HepG2 (cell line): ENCODE measurements around the gene UGCG. TPM values are rescaled to one million over a fixed set of nuclear protein-coding genes. Genes with fewer than 3 reads are reported as not detected.
"Not testable (repeated sequence)": the region's sequence is repeated elsewhere in the genome, so short reads cannot be mapped to it uniquely, and the experiment has no call there.

Experiments used
- ATAC-seq: fragments of 200-7000 bp; cut with Tn5 transposase; 3 replicates; pipeline ENCODE4 v1.9.1; 2020; ENCODE audit warnings: mild to moderate bottlenecking, moderate library complexity
- BruUV-seq: library from RNA; stranded (reverse); fragments of 400-500 nt; replicated peaks from 2 replicates; lab custom pipeline; 2021; lab: Mats Ljungman, UMichigan
- CTCF ChIA-PET: fragments of 300-600 bp; formaldehyde crosslinking; extraction: SDS; loops from one replicate; lab custom pipeline; 2021; ENCODE audit warnings: low total read pairs, inconsistent platforms, low intra/inter-chr PET ratio; lab: Yijun Ruan, JAX
- POLR2A ChIA-PET: fragments of 350-600 bp; sonication (Branson Sonifier 250); formaldehyde crosslinking; loops from one replicate; lab custom pipeline; 2020; ENCODE audit warnings: antibody characterized with exemption, inconsistent platforms; lab: Yijun Ruan, JAX
- DNase-seq: peaks from one replicate; pipeline ENCODE4 v3.0.0-alpha.2; 2015; ENCODE audit warnings: low spot score
- FAIRE-seq: peaks from 3 replicates; lab custom pipeline; 2011; peaks lifted over from hg19 to GRCh38; lab: Jason Lieb, UNC
- H2AFZ ChIP-seq: one replicate; pipeline ENCODE4 v1.6.1; 2011; ENCODE audit warnings: low read length, inconsistent platforms
- H3K27ac ChIP-seq: fragments of 300-600 bp; 3 replicates; pipeline ENCODE4 v1.8.0; 2011; ENCODE audit warnings: mixed run types, mild to moderate bottlenecking, mixed read lengths, low read length, inconsistent platforms; ENCODE audit not compliant: insufficient read depth; ENCODE audit errors: extremely low read length
- H3K27me3 ChIP-seq, 2 experiments: fragments of 200-600 bp in 1 of 2; 2 replicates in 1 of 2; 3 replicates in 1 of 2; pipeline versions ENCODE4 v1.6.0 to v1.8.0; 2011; ENCODE audit warnings: low read length in 2 of 2, mild to moderate bottlenecking in 2 of 2, moderate library complexity in 2 of 2, inconsistent platforms in 1 of 2; ENCODE audit not compliant: insufficient read depth in 2 of 2, control insufficient read depth in 1 of 2
- H3K36me3 ChIP-seq, 2 experiments: fragments of 200-600 bp in 1 of 2; replicated peaks in 1 of 2; 2 replicates in 1 of 2; 3 replicates in 1 of 2; pipeline versions ENCODE4 v1.5.1 to v1.8.0; 2011; ENCODE audit warnings: low read length in 2 of 2, inconsistent platforms in 1 of 2; ENCODE audit not compliant: insufficient read depth in 2 of 2, control insufficient read depth in 1 of 2
- H3K4me1 ChIP-seq: 2 replicates; pipeline ENCODE4 v1.5.1; 2012; ENCODE audit warnings: low read length, inconsistent platforms; ENCODE audit not compliant: insufficient read depth
- H3K4me2 ChIP-seq: 2 replicates; pipeline ENCODE4 v1.6.0; 2011; ENCODE audit warnings: low read depth, low read length, inconsistent platforms
- H3K4me3 ChIP-seq, 3 experiments: fragments of 200-600 bp in 1 of 3; sonication (generic), shearing (Covaris generic) in 1 of 3; replicated peaks in 1 of 3; 2 replicates each; pipeline ENCODE4 v1.5.1; 2011 to 2016; ENCODE audit warnings: low read length in 3 of 3, inconsistent platforms in 2 of 3, low read depth in 2 of 3, mild to moderate bottlenecking in 2 of 3, control low read depth in 1 of 3, mixed read lengths in 1 of 3; ENCODE audit not compliant: insufficient read depth in 1 of 3
- H3K79me2 ChIP-seq: one replicate; pipeline ENCODE4 v1.6.1; 2011; ENCODE audit warnings: low read length, inconsistent platforms; ENCODE audit not compliant: insufficient read depth
- H3K9ac ChIP-seq: 2 replicates; pipeline ENCODE4 v1.6.0; 2011; ENCODE audit warnings: mild to moderate bottlenecking, low read depth, low read length, inconsistent platforms; ENCODE audit not compliant: insufficient read depth
- H3K9me3 ChIP-seq: 2 replicates; pipeline ENCODE4 v1.5.1; 2012; ENCODE audit warnings: mild to moderate bottlenecking, low read length
- H4K20me1 ChIP-seq: 2 replicates; pipeline ENCODE4 v1.6.0; 2011; ENCODE audit warnings: inconsistent platforms, mild to moderate bottlenecking, low read length, moderate library complexity; ENCODE audit not compliant: insufficient read depth
- ELF4 ChIP-seq: sonication (generic); formaldehyde crosslinking; IDR thresholded peaks from 2 replicates; pipeline ENCODE4 v1.5.0; 2020; ENCODE audit warnings: missing genetic modification reagents, mild to moderate bottlenecking, moderate library complexity, borderline replicate concordance
- FOSL2 ChIP-seq: sonication (generic); formaldehyde crosslinking; IDR thresholded peaks from 2 replicates; pipeline ENCODE4 v1.4.0; 2020; ENCODE audit warnings: missing genetic modification reagents
- FOXJ3 ChIP-seq: sonication (generic); formaldehyde crosslinking; IDR thresholded peaks from 2 replicates; pipeline ENCODE4 v1.4.0; 2020; ENCODE audit warnings: missing genetic modification reagents, mild to moderate bottlenecking, borderline replicate concordance
- MEIS1 ChIP-seq: sonication (generic); formaldehyde crosslinking; IDR thresholded peaks from 2 replicates; pipeline ENCODE4 v1.9.0; 2021; ENCODE audit warnings: mild to moderate bottlenecking, missing genetic modification reagents, moderate library complexity, borderline replicate concordance
- ZNF292 ChIP-seq: sonication (generic); formaldehyde crosslinking; IDR thresholded peaks from 2 replicates; pipeline ENCODE4 v1.8.1; 2022; ENCODE audit warnings: mild to moderate bottlenecking, low read depth, missing genetic modification reagents, borderline replicate concordance
- WGBS: methylation state at CpG from one replicate; pipeline ENCODE4 v1.1.6; 2017; ENCODE audit warnings: low lambda C conversion rate; 5-methylcytosine and 5-hydroxymethylcytosine counted together
- in situ Hi-C: cut with HindIII; loops from 2 replicates; pipeline ENCODE4 v1.10.0; 2017; ENCODE audit warnings: low pct_unique_long_range_greater_than_20kb; ENCODE audit not compliant: extremely low pct_ligation_motif_present
- intact Hi-C: fragments of 100-400 bp; cut with micrococcal nuclease; formaldehyde crosslinking; loops from one replicate; pipeline ENCODE4 v1.10.0; 2022; ENCODE audit not compliant: unreplicated experiment
- polyA plus RNA-seq, 8 experiments: library from polyadenylated mRNA; depleted of rRNA in 3 of 8; stranded (reverse) in 7 of 8; unstranded in 1 of 8; fragments of >200 nt; fragmentation: Illumina TruSeq in 4 of 8; extraction: Trizol in 4 of 8; gene quantifications; 2 replicates each; pipeline versions ENCODE4 v1.2.1 to v1.2.3, GENCODE V29; 2011 to 2016; ENCODE audit warnings: low read depth in 4 of 8, missing spikeins in 1 of 8, mixed read lengths in 1 of 8; ENCODE audit not compliant: insufficient read depth in 1 of 8
- total RNA-seq, 5 experiments: library from RNA; depleted of rRNA; stranded (reverse); fragments of >200 nt; fragmentation: Illumina TruSeq; extraction: Trizol; gene quantifications; 2 replicates each; pipeline ENCODE4 v1.2.3, GENCODE V29; 2016; ENCODE audit warnings: low read depth in 1 of 5

Gene UGCG
- total and polyA plus RNA-seq, 2 of the 13 experiments (the other 11 are each of a cell fraction or from before 2014, with no cell fraction given), result 10.5 to 13.9 TPM

- TF ChIP-seq FOXJ3 (CRISPR knock-in tag) (no peak), ZNF292 (CRISPR knock-in tag) (0 out of 2 replicates have a peak, but pooled peaks have one; percentile 34), ELF4 (no peak), MEIS1 (CRISPR knock-in tag) (no peak), FOSL2 (peak; percentile 24; the same call in 1 of the 2 replicates)
Measured at GRCh38 chr9:111959468-111960359, 63.1 kb downstream of the UGCG start (continued).

- H3K36me3 ChIP-seq, H3K4me3 ChIP-seq, BruUV-seq, H3K79me2 ChIP-seq, H3K9me3 ChIP-seq, DNase-seq, H2AFZ ChIP-seq, H3K27ac ChIP-seq, H4K20me1 ChIP-seq, intact Hi-C loops, H3K27me3 ChIP-seq, CTCF ChIA-PET, FAIRE-seq, ATAC-seq, H3K9ac ChIP-seq: not testable (repeated sequence)
- Histone ChIP-seq H3K4me1 (peaks cover 27% of the 10 kb centered on the region), H3K4me2 (peak overlapping the region; percentile 23; the same call in 1 of the 2 replicates)
- POLR2A ChIA-PET, result interaction anchor here (1.6 kb wide), 1 partner anchor 64 kb away, joined by 5 read pairs; the partner anchor contains the start of gene UGCG
- 13% methylated on average over 4 of the region's 4 CpGs for WGBS
- in situ Hi-C loops, result loop anchor here (10.0 kb wide), 1 partner anchor 196 kb away; no protein-coding TSS in a partner anchor
Measured at GRCh38 chr9:111960485-111960884, 63.9 kb downstream of the UGCG start.
